ENCODE measurements around the gene PRELID3B.
A peak's percentile ranks its signal among the peaks of the same experiment; 100 is the strongest.

PRELID3B gene

DNA sequence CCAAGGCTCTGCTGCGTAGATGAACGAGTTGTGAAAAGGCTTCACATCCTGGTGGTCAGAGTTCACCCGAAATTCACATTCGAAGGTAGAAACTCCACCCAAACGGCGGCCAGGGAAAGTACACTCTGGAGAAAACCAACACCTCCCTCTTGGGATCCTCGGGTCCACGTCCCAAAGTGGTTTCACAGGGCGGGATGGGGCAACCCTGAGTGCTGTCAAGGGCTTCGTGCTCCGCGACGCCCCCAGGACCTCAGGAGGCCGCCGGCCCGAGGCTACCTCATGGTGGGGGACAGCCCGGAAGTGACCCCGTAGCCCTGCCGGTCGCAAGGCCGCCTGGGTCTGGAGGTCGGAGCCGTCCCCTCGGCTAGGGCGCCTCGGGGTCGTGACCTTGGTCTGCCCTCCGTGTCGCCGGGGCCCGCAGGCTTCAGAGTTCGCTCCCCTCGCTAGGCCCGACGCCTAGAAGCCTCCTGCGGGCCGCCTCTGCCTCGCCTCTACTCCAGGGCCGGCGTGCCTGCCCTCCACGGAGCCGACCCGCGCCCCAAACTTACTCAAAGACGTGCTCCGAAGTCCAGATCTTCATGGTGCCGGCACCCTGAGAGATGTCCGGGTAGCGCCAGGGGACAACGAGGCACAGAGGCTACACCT is at the start of gene PRELID3B:
TSS of gene PRELID3B (minus strand) at position 636 of the 645 bp plus-strand sequence. CDS start at position 580, 56 bp downstream.
- DNase-seq, result peak; percentile 34

DNA sequence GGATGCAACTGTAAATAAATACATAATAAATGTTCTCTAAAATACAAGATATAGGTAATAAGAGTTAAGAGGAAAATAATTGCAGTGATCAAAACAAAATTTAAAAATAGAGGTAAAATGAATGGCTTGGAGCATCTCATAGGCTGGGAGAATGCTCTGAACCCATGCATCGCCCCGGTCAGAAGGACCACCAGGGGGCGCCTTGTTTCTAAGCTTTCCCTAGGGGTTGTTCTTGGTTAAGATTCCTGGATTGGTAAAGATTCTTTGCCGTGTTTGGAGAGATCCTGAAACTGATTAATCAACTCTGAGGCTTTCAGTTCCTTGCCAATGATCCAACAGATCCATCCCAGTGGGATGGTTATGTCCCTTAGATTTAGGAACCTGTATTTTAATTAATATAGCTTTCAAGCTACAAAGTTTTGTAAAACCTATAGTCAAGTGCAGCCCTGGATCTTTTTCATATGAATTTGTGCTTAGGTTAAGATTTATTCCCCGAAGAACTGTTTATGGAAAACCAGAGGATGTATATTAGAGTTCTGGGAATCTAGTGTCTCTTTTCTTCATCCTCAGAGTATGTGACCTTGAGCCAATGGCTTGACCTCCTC is 45.3 kb upstream of the PRELID3B start:
- DNase-seq, result peak; percentile 57

DNA sequence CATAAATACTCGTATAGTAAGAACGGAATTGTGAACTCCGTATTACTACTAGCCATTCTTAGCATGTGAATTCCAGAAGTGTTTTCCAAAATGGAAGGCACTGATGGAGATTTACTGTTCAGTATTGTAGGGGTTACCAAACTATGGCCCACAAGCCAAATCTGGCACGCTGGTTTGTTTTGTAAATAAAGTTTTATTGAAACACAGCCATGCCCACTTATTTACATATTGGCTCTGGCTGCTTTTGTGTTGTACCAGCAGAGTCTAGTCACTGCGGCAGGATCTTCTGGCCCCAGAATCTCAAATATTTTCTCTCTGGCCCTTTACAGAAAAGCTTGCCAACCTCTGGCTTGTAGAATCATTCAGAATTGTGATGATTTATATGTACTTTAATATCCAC is 44.3 kb upstream of the PRELID3B start:
- no peak for DNase-seq

DNA sequence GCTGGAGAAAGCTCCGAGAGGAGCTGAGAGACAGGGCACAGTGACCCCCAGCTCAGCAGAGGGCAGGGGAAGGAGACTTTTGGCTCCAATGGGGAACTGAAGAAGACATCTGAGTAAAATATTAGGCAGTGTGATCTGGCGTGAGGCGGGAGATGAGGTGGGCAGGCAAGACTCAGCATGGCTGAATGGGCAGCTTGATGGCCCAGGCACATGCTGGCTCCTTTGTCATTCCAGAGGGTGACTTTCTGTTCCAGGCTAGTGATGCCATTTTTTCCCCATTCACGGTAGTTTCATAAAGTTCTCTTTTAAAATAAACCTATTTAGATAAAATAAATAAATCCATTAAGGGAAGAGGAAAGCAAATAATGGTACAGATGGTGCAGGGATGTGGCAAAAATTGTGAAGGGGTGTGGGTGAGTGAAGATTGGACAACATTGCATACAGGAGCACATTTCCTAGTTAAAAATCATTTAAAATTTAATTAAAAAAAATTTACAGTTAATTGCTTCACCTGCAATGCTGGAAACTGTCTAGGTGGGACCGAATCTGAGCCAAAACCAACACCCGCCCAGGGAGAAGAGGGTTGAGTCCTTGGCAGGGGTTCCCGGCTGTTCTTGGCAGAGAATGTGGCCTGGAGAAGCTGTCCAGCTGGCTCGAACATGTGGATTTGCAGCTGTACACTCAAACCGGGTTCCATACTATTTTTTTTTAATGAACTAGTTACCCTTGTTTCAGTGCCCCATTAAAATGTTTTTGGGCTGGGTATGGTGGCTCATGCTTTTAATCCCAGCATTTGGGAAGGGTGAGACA is 41.7 kb upstream of the PRELID3B start:
- DNase-seq, result no peak

DNA sequence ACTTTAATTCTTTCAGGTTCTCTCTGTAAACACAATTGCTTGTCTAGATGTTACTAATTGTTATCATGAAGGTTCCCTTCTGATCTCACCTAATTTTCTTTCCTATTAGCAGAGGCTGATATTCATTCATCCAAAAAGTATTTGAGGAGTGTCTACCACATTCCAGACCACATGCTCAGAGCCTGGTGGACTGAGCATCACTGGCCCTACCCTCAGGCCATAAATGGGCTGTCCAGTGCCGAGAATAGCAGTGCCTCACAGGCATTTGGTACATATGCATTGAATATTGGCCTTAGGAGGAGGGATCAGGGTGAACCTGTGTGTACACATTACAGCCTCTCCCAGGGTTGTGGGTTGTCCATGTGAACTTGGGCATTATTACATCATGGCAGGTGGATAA is 40.4 kb upstream of the PRELID3B start:
- DNase-seq, result no peak

DNA sequence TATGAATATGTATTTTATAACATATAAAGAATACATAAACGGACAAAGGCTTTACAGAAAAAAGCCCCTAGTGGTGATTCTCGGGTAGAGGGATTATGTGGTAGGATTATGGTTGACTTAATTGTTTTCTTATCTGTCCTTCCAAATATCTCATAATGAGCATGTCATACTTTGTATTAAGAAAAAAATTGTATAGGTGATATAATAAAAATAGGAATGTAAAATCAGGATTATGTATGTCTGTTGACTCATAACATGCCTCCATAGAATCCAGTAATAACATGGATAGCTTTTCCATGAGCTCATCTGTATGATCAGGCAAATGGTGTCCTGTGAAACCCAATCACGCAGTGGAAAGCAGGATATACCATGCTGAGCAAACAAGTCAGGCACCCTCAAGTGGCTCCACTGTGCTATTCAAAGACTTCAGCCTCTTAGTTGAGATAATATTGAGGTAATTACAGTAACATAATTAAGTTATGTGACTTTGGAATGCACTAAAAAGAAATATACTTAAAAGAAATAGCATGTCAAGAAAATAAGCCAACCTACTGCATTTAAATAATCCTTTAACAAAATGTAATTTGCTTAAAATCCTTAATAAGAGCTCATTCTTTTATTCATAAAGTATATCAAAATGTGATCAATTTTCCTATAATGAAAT is 39.6 kb upstream of the PRELID3B start:
- DNase-seq, result no peak

DNA sequence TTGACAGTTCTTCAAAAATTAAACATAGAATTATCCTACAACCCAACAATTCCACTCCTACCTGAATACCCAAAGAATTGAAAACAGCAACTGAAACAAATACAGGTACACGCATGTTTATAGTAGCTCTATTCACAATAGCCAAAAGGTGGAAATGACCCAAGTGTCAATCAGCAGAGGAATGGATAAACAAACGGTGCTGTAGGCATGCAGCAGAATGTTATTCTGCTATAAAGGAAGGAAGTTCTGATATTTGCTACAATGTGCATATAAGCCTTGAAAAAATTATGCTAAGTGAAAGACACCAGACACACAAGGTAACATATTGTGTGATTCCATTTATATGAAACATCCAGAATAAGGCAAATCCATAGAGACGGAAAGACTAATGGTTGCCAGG is 38.5 kb upstream of the PRELID3B start:
- DNase-seq, result no peak

DNA sequence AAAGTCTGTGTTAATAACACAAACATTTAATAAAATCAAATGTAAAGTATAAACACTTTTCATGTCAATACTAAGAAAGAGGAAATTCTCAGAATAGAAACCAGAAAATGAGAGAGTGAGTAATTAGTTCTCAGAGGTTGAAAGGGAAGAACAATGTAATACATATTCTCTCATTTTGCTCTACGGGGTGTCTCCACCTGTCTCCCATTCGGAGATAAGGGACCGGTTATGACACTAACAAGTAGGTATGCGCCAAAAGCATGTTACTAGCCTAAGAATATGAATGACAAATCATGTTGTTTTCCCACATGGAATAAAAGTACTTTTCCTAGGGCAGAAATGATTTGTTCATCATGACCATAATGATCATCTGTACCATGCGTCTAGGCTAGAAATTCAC is 35.6 kb upstream of the PRELID3B start:
- DNase-seq, result no peak

DNA sequence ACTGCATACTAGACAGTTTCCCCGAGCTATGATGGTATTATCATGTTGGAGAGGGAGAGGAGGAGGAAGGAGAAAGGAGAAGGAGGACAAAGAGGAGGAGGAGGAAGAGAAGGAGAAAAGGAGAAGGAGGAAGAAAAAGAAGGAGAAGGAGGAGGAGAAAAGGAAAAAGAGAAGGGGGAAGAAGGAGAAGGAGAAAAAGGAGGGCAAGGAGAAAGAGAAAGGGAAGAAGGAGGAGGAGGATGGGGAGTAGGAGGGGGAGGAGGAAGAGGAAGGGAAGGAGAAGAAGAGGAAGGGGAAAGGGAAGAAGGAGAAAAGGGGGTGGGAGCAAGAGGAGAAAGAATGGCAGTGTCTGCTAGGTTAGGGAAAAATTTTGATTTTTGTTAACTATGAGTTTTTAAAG is 35.1 kb upstream of the PRELID3B start:
- no peak for DNase-seq

DNA sequence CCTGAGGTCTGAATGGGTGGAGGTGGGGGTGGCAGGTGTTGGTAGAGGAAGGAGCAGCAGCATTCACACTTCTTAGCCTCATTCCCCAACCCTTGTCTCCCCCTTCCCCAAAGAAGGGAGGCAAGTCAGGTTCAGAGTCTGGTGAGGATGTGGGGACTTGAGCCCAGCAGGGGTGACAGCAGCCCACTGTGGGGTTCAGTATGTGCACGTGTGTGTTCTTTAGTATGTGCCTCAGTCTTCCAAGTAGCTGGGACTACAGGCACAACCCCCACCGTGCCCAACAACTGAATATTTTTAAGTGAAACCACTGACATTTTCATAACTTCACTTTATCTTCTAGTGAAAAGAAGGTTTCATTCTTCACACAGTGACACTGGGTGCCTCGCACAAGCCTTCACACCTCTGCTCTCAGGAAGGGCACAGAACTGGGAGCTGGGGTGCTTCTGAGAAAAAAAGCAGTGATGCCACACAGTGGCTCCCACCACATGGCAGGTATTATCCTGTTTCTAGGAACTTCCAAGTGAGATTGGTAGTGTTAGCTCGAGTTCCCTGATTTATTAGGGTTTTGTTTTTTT is 33.4 kb upstream of the PRELID3B start:
- DNase-seq, result no peak

DNA sequence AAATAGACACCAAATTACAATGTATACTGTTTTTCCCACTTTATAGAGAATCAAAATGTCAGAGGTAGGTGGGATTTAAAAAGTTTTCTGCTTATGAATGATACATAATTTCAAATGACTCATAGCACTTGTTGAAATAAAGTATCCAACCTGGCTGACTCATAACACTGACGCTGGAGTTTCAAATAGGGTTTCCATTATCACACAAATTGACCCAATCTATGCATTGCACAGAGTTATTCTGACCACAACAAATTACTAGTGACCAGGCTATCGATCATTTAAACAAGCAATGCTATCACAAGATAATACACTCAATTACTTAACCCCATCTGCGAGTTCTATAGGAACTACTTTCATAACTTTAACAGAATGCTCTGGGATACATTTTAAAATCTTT is 31.9 kb upstream of the PRELID3B start:
- DNase-seq, result no peak

DNA sequence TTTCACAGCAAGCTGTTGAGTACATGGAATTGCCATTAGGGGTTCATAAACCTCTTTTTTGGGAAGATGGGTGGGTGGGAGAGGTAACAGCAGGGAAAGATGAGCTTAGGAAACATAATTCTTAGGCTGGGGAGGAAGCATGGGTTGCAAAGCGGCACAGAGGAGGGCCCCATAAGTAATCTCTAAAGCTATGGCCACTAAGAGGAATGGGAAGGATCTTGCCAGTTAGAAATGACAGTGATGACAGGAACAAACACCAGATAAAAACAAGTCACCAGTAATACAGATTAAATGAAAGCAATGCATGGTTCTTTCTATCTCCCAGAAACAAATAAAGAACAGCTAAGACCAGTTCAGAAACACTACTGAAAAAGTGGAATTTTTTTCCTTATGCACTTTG is 31.0 kb upstream of the PRELID3B start:
- DNase-seq, result no peak

DNA sequence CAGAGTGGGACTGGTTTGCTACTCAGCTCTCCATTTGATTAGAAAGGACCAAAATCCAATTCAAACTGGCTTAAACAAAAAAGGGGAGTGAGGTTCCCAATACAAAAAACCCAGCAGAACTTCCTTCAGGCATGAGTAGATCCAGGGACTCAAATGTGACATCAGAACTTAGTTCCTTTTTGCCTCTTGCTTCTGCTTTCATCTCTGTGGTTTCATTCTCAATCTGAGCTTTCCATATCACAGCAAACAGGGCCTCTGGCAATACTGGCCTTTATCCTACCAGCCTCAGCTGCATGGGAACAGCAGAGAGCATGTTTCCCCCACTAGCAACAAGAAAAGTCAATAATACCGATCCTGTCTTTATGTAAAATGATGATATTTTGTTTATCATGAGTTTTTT is 28.6 kb upstream of the PRELID3B start:
- no peak for DNase-seq

DNA sequence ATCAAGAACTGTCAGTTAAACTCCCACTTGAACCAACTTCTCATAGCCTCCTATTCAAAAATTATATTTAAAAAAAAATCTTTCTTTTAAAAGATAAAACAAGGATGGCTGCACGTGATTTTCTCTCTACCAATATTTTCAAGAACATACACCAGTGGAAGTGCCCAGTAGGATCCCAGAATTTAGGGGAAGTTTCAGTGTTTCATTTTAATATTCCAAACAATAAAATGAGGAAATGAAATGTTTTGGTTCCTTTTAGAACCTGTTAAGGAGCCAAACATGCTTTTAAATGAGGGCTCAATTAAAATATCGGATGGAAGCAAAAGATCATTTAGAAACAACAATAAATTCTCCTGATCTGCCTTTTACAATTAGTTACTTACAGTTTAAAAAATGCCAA is 26.4 kb upstream of the PRELID3B start:
- DNase-seq, result no peak

DNA sequence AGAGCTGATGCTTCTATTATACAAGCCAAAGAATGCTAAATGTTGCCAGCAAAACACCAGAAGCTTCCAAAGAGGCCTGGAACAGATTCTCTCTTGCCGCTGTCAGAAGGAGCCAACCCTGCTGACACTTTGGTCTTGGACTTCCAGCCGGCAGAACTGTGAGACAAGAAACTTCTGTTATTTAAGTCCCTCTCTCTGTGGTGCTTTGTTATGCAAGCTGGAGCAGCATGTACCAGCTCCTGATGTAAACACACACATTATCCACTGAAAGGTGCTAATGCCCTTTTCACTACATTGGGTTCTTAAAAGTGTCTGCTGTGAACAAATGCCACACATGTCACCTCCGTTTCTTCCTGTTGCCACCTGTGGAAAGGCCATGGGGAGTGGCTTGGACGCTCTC is 25.9 kb upstream of the PRELID3B start:
- DNase-seq, result no peak

DNA sequence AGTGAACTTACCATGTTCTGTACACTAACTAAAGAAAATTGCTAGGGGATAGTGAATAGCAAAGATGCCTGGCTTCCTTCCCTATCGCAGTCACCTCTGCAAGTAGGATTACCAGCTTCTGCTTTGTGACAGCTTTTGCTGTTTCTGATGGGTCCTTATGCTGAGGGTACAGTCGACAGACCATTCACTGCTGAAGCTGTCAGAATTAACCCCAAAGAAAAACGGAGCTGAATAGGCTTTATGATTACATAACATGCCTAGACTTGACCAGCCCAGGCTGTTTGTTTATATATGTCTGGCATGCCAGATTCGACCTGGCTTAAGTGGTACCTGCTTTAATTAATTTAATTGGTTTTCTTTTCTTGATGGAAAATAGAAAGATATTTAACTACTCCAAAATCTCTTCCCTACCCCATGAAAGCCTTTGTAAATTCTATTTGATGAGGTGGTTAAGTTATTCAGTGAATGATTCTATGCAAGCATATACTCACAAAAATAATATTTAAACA is 21.7 kb upstream of the PRELID3B start:
- peak; percentile 27 for DNase-seq

DNA sequence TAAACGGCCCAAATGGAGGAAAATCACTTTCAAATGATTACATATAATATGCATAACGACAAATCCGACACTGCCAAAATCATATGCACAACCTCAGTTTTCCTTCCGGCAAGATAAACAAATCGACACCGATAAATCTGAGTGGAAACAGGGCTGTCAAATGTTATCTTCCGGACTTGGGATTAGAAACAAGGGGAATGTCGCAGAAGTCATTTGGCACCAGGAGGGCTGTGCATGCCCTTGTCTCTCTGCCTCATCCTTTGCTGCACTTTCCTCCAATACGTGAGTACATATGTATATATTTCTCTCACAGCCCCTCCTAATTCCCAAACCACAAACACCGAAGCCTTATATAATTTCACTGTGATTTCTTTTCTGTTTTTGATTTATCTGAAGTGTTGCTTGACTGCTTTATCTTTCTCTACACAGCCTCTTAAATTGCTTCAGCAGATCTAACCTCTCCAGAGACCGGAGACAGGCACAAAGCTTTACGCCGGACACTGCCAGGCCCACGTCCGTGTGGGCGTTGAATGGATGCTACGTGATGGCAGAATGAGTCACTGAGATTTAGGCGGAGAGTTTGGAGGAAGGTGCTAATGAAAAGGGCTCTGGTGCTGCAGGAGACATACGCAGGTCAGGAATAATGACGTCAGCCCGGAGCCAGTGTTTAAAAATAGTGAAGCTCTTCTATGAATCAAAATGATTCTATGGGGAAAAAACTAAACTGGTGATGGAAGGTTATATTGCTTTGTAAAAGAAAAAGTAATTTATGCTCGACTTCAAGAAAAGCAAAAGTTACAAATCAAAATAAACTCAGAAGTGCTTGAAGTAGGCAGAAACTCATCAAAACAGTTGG is 21.0 kb upstream of the PRELID3B start:
- peak; percentile 23 for DNase-seq

DNA sequence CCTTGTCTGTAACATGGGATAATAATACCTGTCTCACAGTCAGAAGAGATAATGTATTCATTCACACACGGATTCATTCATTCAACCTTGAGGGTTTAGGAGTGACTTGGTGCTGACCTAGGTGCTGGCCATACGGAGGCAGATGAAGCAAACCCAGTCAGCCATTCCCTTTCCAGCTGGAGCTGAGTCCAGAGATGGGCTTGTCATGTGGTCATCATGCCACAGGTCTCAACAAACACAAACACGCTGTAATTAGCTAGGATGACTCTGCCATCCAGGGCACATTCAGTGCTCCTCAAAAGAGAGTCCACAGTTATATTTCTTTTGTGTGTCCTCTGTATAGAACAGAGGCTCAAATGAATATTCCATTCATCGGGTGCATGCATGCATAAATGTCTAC is 19.5 kb upstream of the PRELID3B start:
- DNase-seq, result no peak

DNA sequence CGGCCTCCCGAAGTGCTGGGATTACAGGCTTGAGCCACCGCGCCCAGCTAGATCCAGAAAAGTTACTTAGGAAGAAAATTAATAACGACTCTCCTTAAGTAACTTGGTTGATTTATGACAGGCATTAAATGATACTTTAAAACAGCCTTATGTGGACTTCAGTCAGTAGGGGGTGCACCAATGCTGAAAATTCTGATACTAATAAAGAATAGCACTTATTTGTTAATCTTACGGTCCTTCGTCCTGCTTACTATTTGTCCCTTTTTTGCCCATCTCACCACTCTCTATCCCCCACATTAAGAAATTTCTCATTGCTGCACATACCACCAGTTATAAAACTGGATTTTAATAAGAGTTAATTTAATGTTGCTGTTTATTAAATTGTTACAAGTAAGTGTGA is 12.7 kb upstream of the PRELID3B start:
- DNase-seq, result no peak

DNA sequence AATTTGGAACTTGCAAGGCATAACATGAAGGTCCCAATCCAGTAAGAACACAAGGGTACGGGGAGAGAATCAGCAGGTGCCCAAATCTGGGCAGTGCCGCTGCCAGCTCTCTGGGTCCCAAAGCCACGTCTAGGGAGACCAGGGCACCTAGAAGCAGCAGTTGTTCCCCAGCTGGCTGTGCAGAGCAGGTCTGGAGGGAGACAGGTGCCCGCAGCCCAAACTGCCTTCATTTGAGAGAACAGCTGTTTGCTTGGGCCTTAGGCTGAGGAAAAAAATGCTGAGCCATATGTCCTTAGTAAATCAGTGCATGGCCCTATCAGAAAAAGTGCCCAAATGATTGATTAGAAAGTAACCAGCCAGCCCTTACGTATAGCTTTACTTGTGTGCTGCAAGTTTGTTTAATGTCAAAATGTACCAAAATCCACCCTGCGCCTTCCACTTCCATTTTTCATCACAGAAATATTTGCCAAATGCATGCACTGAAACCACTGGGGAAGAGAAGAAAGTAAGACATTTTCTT is 9.1 kb upstream of the PRELID3B start:
- no peak for DNase-seq

DNA sequence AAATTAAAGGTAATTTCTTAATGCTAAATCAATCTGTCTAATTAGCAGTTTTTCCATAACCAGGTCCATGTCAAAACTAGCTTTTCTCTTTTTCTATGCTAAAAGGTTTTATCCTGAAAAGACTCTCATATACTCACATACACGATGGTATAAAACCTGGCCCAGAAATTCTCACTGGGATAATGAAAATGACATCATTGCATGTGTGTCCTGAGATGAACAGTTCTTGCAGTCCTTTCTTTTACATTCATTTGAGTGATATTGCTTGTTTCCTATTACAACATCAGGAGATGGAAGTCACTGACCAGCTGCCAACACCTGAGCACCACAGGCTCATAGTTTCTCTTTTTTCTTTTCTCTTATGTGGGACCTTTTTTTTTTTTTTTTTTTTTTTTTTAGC is 7.9 kb upstream of the PRELID3B start:
- DNase-seq, result no peak

DNA sequence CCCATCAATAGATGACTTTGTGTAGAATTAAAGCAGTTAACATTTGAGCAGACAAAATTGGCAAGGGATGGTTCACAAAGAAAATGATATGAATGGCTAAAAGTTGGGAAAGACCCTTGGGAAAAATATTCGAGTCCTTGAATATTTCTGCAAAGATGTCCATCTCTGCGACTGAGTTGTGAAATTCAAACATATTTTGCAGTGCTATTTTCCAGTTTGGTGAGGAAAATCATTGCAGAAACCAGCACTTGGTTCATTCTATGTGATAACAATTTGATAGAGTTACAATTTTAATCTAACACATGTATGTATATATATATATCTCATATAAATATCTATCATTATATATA is 6.1 kb upstream of the PRELID3B start:
- no peak for DNase-seq

Measured in NCI-H345 (cell line).